Smooth muscle cell (in vitro differentiated cells): Measurements from ENCODE around the gene TM6SF1. TPM values are rescaled to one million over a fixed set of nuclear protein-coding genes. Genes with fewer than 3 reads are reported as not detected.
"Not testable (repeated sequence)": the region's sequence is repeated elsewhere in the genome, so short reads cannot be mapped to it uniquely, and the experiment has no call there.

ENCODE experiments used
- DNase-seq: peaks from one replicate; lab custom pipeline; 2025; ENCODE audit not compliant: unreplicated experiment; lab: John Stamatoyannopoulos, UW
- H2AFZ ChIP-seq: fragments of 200-600 bp; sonication (generic); 2 replicates; pipeline ENCODE4 v1.6.0; 2016; ENCODE audit warnings: antibody characterized with exemption, low read depth, mild to moderate bottlenecking
- H3F3A ChIP-seq: fragments of 200-600 bp; sonication (generic); 2 replicates; pipeline ENCODE4 v1.6.0; 2017; ENCODE audit warnings: antibody characterized with exemption, low read depth
- H3K27ac ChIP-seq: fragments of 200-600 bp; sonication (generic); 2 replicates; pipeline ENCODE4 v1.5.1; 2016; ENCODE audit warnings: low read depth, mild to moderate bottlenecking
- H3K27me3 ChIP-seq: fragments of 200-600 bp; sonication (generic); 2 replicates; pipeline ENCODE4 v1.6.1; 2016; ENCODE audit warnings: low read depth, mild to moderate bottlenecking
- H3K36me3 ChIP-seq: fragments of 200-600 bp; sonication (generic); 2 replicates; pipeline ENCODE4 v1.5.1; 2016; ENCODE audit warnings: low read depth
- H3K4me1 ChIP-seq: fragments of 200-600 bp; sonication (generic); 2 replicates; pipeline ENCODE4 v1.5.1; 2016; ENCODE audit warnings: low read depth
- H3K4me2 ChIP-seq: fragments of 200-600 bp; sonication (generic); 2 replicates; pipeline ENCODE4 v1.6.0; 2016; ENCODE audit warnings: mild to moderate bottlenecking
- H3K4me3 ChIP-seq: fragments of 200-600 bp; sonication (generic); 2 replicates; pipeline ENCODE4 v1.5.1; 2016; ENCODE audit warnings: mild to moderate bottlenecking
- H3K79me2 ChIP-seq: fragments of 200-600 bp; sonication (generic); 2 replicates; pipeline ENCODE4 v1.6.0; 2016; ENCODE audit warnings: low read depth, mild to moderate bottlenecking
- H3K9ac ChIP-seq: fragments of 200-600 bp; sonication (generic); 2 replicates; pipeline ENCODE4 v1.6.0; 2016; ENCODE audit warnings: low read depth
- H3K9me3 ChIP-seq: fragments of 200-600 bp; sonication (generic); replicated peaks from 2 replicates; pipeline ENCODE4 v1.5.1; 2016; ENCODE audit warnings: low read depth
- H4K20me1 ChIP-seq: fragments of 200-600 bp; sonication (generic); 2 replicates; pipeline ENCODE4 v1.6.0; 2016; ENCODE audit warnings: low read depth
- WGBS: methylation state at CpG from one replicate; pipeline ENCODE4 v1.1.7; 2016; ENCODE audit warnings: low lambda C conversion rate; 5-methylcytosine and 5-hydroxymethylcytosine counted together
- polyA plus RNA-seq: library from polyadenylated mRNA; unstranded; fragments of >200 nt; fragmentation: Nextera tagmentation; extraction: Ambion mirVana; gene quantifications from 2 replicates; pipeline ENCODE4 v1.2.1, GENCODE V29; 2016
- total RNA-seq: library from RNA; depleted of rRNA; stranded (reverse); fragments of >200 nt; gene quantifications from 2 replicates; pipeline ENCODE4 v1.2.3, GENCODE V29; 2014
- TF ChIP-seq, protein P1 (sequence below): fragments of 200-600 bp; sonication (generic); IDR thresholded peaks from 2 replicates; pipeline ENCODE4 v1.5.1; 2017; ENCODE audit warnings: borderline replicate concordance, mild to moderate bottlenecking, antibody characterized with exemption; ENCODE audit not compliant: insufficient read depth, poor library complexity, severe bottlenecking

TM6SF1 gene
- total and polyA plus RNA-seq, 2 experiments from 2014 or later, result 1.5 TPM; not detected in 1

DNA sequence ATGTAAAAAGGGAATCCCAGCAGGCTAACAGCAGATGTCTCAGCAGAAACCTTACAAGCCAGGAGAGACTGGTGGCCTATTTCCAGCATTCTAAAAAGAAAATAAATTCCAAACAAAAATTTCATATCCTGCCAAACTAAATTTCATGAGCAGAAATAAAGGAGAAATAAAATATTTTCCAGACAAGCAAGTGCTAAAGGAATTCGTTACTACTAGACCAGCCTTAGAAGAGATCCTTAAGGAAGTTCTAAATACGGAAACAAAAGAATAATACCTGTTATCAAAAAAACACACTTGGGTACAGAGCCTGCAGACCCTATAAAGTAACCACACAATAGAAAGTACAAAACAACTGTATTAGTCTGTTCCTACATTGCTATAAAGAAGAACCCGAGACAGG, 58.8 kb downstream of the TM6SF1 start:
- H3K27me3 ChIP-seq, result no peaks in the 10 kb centered on the region
- H3K4me2 ChIP-seq, result no peak overlapping the region
- H3K4me3 ChIP-seq, result no peak overlapping the region
- no peak overlapping the region for H3K9ac ChIP-seq
- no peak overlapping the region for H3K27ac ChIP-seq
- no peaks in the 10 kb centered on the region for H3K36me3 ChIP-seq
- DNase-seq, result no peak
- no peaks in the 10 kb centered on the region for H3K4me1 ChIP-seq
- TF ChIP-seq, protein P1, sequence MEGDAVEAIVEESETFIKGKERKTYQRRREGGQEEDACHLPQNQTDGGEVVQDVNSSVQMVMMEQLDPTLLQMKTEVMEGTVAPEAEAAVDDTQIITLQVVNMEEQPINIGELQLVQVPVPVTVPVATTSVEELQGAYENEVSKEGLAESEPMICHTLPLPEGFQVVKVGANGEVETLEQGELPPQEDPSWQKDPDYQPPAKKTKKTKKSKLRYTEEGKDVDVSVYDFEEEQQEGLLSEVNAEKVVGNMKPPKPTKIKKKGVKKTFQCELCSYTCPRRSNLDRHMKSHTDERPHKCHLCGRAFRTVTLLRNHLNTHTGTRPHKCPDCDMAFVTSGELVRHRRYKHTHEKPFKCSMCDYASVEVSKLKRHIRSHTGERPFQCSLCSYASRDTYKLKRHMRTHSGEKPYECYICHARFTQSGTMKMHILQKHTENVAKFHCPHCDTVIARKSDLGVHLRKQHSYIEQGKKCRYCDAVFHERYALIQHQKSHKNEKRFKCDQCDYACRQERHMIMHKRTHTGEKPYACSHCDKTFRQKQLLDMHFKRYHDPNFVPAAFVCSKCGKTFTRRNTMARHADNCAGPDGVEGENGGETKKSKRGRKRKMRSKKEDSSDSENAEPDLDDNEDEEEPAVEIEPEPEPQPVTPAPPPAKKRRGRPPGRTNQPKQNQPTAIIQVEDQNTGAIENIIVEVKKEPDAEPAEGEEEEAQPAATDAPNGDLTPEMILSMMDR, result no peak
- H3K79me2 ChIP-seq, result peaks cover 66% of the 10 kb centered on the region
- H3F3A ChIP-seq, result no peaks in the 10 kb centered on the region
- no peak overlapping the region for H2AFZ ChIP-seq
- peaks cover 39% of the 10 kb centered on the region for H4K20me1 ChIP-seq
- peaks cover 6% of the 10 kb centered on the region for H3K9me3 ChIP-seq
- 96% methylated on average over 3 of the region's 3 CpGs for WGBS

DNA sequence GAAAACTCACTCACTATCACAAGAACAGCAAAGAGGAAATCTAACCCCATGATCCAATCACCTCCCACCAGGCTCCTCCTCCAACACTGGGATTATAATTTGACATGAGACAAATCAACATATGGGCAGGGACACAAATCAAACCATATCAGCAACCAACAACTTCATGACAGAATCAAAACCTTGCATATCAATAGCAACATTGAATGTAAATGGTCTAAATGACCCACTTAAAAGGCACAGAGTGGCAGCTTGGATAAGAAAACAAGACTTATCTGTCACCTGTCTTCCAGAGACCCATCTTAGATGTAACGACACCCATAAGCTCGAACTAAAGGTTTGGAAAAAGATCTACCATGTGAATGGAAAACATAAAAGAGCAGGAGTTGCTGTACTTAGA, 59.4 kb downstream of the TM6SF1 start:
- no peaks in the 10 kb centered on the region for H3K4me1 ChIP-seq
- no peak overlapping the region for H3K4me3 ChIP-seq
- TF ChIP-seq, protein P1, result no peak
- DNase-seq, result no peak
- H3K9me3 ChIP-seq, result peaks cover 6% of the 10 kb centered on the region
- no peak overlapping the region for H3K27ac ChIP-seq
- WGBS, result 92% methylated on average over 2 of the region's 2 CpGs
- no peaks in the 10 kb centered on the region for H3K27me3 ChIP-seq
- peaks cover 41% of the 10 kb centered on the region for H4K20me1 ChIP-seq
- H3K4me2 ChIP-seq, result no peak overlapping the region
- H3K79me2 ChIP-seq, result peaks cover 72% of the 10 kb centered on the region
- no peaks in the 10 kb centered on the region for H3K36me3 ChIP-seq
- H3K9ac ChIP-seq, result no peak overlapping the region
- H2AFZ ChIP-seq, result no peak overlapping the region
- no peaks in the 10 kb centered on the region for H3F3A ChIP-seq

DNA sequence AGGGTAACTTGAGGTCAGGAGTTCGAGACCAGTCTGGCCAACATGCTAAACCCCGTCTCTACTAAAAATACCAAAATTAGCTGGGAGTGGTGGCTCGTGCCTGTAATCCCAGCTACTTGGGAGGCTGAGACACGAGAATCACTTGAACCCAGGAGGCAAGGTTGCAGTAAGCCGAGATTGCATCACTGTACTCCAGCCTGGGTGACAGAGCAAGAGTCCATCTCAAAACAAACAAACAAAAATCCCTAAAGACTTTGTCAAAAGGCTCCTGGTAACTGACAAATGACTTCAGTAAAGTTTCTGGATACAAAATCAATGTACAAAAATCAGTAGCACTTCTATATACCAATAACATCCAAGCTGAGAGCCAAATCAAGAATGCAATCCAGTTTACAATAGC, 62.1 kb downstream of the TM6SF1 start:
- not testable (repeated sequence) for DNase-seq, H3K4me3 ChIP-seq, H3K27me3 ChIP-seq, H3K4me2 ChIP-seq, H3K4me1 ChIP-seq, H3K27ac ChIP-seq, H3K36me3 ChIP-seq, H3K9ac ChIP-seq, H3K9me3 ChIP-seq, H2AFZ ChIP-seq, H3F3A ChIP-seq
- H3K79me2 ChIP-seq, result peaks cover 83% of the 10 kb centered on the region
- 96% methylated on average over 5 of the region's 5 CpGs for WGBS
- peaks cover 46% of the 10 kb centered on the region for H4K20me1 ChIP-seq

DNA sequence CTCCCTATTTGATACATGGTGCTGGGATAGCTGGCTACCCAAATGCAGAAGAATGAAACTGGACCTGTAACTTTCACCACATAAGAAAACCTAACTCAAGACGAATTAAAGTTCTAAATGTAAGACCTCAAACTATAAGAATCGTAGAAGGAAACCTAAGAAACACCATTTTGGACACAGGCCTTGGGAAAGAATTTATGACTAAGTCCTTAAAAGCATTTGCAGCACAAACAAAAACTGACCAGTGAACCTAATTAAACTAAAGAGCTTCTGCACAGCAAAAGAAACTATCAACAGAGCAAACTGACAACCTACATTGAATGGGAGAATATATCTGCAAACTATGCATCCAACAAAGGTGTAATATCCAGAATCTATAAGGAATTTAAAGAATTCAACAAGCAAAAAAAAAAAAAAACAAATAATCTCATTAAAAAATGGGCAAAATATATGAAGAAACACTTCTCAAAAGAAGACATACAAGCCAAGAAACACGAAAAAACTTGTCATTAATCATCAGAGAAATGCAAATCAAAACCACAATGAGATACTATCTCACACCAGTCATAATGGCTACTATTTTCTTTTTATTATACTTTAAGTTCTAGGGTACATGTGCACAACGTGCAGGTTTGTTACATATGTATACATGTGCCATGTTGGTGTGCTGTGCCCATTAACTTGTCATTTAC, 63.2 kb downstream of the TM6SF1 start:
- no peak for DNase-seq
- Histone ChIP-seq H4K20me1 (peaks cover 48% of the 10 kb centered on the region), H3K4me3 (no peak overlapping the region), H3K9me3 (peaks cover 6% of the 10 kb centered on the region), H3K27ac (no peak overlapping the region), H3K27me3 (no peaks in the 10 kb centered on the region), H3K4me2 (no peak overlapping the region), H3K36me3 (no peaks in the 10 kb centered on the region), H3K4me1 (no peaks in the 10 kb centered on the region), H3K79me2 (peaks cover 82% of the 10 kb centered on the region), H3F3A (no peaks in the 10 kb centered on the region), H3K9ac (no peak overlapping the region), H2AFZ (no peak overlapping the region)
- WGBS, result 84% methylated on average over 4 of the region's 4 CpGs
- TF ChIP-seq, protein P1, result no peak
